ENCODE data around the gene SNX25. TPM values are rescaled to one million over a fixed set of nuclear protein-coding genes. Genes with fewer than 3 reads are reported as not detected.

SNX25 gene
- total and polyA plus RNA-seq, 10 donors, result 9.6 to 49.6 (median 35.2) TPM

DNA sequence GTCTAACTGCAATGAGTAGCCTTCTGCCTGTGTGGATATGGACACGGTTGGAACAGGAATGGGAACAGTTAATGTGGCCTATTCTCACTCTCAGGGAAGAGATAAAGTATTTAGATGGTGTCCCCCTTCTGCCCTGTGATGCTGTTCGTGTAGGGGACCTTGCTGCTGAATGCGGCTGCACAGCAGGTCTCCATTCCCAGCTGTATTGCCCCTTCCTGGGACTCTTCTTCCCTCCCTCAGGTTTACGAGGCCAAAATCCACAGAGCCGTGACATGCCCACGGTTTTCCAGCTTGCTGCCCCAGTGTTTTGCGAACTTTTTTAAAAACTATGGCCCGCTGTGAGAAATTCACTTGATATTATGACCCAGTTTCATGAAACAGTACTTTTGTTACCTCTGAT lies 50.3 kb downstream of the SNX25 start:
- Histone ChIP-seq H3K9me3 (no peaks in the 10 kb centered on the region), H3K36me3 (peaks cover 0 to 15% (median 0%) of the 10 kb centered on the region in 6 donors), H3K27ac (no peak overlapping the region), H3K27me3 (replicated peaks in 1 of 7) (no peaks in the 10 kb centered on the region), H3K4me3 (no peak overlapping the region), H3K4me1 (peaks cover 0 to 61% (median 19%) of the 10 kb centered on the region in 6 donors)
- WGBS, 5 donors, result 93 to 97% (median 96%) methylated on average over 8 of the region's 8 CpGs
- TF ChIP-seq POLR2A (IDR thresholded peaks at IDR 0.05) (no peak), POLR2AphosphoS5 (IDR thresholded peaks at IDR 0.05) (no peak)
- TF ChIP-seq, protein P1, sequence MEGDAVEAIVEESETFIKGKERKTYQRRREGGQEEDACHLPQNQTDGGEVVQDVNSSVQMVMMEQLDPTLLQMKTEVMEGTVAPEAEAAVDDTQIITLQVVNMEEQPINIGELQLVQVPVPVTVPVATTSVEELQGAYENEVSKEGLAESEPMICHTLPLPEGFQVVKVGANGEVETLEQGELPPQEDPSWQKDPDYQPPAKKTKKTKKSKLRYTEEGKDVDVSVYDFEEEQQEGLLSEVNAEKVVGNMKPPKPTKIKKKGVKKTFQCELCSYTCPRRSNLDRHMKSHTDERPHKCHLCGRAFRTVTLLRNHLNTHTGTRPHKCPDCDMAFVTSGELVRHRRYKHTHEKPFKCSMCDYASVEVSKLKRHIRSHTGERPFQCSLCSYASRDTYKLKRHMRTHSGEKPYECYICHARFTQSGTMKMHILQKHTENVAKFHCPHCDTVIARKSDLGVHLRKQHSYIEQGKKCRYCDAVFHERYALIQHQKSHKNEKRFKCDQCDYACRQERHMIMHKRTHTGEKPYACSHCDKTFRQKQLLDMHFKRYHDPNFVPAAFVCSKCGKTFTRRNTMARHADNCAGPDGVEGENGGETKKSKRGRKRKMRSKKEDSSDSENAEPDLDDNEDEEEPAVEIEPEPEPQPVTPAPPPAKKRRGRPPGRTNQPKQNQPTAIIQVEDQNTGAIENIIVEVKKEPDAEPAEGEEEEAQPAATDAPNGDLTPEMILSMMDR (IDR thresholded peaks at IDR 0.05 in 8 of 11, conservative IDR thresholded peaks at IDR 0.05 in 3 of 11), result no peak
- intact Hi-C loops (cut with DNase I; ENCODE audit: low total_unique reads), result no loop called here
- DNase-seq, result no peak

DNA sequence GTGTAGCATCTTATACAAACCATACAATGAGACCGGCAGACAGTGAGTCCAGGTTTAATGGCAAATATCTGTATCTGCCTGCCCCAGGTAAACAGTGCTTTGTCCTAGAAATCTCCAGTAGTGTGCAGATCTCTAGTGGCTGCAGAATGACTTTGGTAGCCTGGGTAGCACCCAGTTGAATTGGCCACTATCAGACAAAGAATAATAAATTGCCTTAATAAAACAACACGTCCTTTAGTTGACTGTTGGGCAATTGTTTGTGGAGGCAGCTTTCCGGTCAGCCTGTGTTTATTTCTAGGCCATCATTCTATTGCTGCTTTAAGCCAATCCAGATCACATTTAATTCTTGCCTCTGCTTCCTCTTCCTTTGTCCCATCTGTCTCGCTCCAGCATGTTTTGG lies 52.5 kb downstream of the SNX25 start:
- H3K4me1 ChIP-seq, result peaks cover 6 to 58% (median 23%) of the 10 kb centered on the region in 6 donors
- WGBS, 5 donors, result 80 to 93% (median 89%) methylated on average over 4 of the region's 4 CpGs
- peaks cover 0 to 19% (median 1%) of the 10 kb centered on the region in 6 donors for H3K36me3 ChIP-seq
- H3K27ac ChIP-seq, result no peak overlapping the region
- TF ChIP-seq POLR2AphosphoS5 (IDR thresholded peaks at IDR 0.05), result no peak
- TF ChIP-seq POLR2A (IDR thresholded peaks at IDR 0.05), result no peak
- TF ChIP-seq, protein P1 (IDR thresholded peaks at IDR 0.05 in 8 of 11, conservative IDR thresholded peaks at IDR 0.05 in 3 of 11), result no peak
- no peak overlapping the region for H3K4me3 ChIP-seq
- H3K27me3 ChIP-seq (replicated peaks in 1 of 7), result no peaks in the 10 kb centered on the region
- intact Hi-C loops (cut with DNase I; ENCODE audit: low total_unique reads), result no loop called here
- DNase-seq, result no peak
- H3K9me3 ChIP-seq, result no peaks in the 10 kb centered on the region

DNA sequence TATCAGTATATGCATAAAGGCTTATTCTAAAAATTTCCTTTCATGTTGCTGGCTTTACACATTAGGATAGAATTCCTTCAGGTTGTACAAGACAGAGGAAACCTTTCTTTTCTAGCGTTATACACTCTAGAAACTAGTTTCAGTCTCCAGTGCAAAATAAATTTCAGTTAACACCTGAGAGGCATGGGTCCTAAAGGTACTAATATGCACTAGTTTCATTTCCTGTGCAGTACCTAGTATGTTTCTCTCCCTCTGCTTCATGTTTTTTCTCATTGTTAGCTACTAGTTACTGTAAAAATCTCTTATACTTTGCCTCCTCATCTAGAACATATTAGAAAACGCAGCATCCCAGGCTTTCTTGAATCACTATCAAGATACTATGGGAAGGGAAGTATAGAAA lies 54.0 kb downstream of the SNX25 start:
- 74 to 83% (median 78%) methylated on average over 2 of the region's 2 CpGs for WGBS, 5 donors
- TF ChIP-seq POLR2A (IDR thresholded peaks at IDR 0.05), result no peak
- no peak for TF ChIP-seq POLR2AphosphoS5 (IDR thresholded peaks at IDR 0.05)
- TF ChIP-seq, protein P1 (IDR thresholded peaks at IDR 0.05 in 8 of 11, conservative IDR thresholded peaks at IDR 0.05 in 3 of 11), result no peak

DNA sequence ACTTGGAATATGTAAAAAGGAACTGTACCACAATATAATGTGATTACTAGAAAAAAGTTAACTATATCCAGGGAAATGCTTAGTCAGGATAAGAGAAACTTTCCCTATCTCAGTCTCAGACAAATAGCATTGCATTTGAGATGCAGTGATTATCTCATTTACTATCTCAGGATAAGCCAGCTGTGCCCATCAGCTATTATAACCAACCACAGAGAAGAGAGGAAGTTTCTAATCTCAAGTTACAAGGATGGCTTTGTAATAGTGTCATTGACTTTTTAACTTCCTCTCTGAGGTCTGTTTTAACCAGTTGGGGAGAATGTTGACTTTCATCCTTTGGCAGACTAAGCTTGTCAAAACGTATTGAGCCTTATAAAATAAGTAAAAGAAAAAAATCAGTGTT lies 56.5 kb downstream of the SNX25 start:
- TF ChIP-seq POLR2AphosphoS5 (IDR thresholded peaks at IDR 0.05) (no peak), POLR2A (IDR thresholded peaks at IDR 0.05) (no peak)
- TF ChIP-seq, protein P1 (IDR thresholded peaks at IDR 0.05 in 8 of 11, conservative IDR thresholded peaks at IDR 0.05 in 3 of 11), result no peak
- Histone ChIP-seq H3K27me3 (replicated peaks in 1 of 7) (no peaks in the 10 kb centered on the region), H3K27ac (peak overlapping the region in 1 of 8 donors; percentile 5), H3K4me3 (no peak overlapping the region), H3K9me3 (no peaks in the 10 kb centered on the region), H3K4me1 (peaks cover 6 to 33% (median 12%) of the 10 kb centered on the region in 6 donors), H3K36me3 (peaks cover 0 to 51% (median 13%) of the 10 kb centered on the region in 6 donors)
- intact Hi-C loops (cut with DNase I; ENCODE audit: low total_unique reads), result no loop called here
- WGBS, 5 donors, result 7 to 16% (median 11%) methylated on average over 1 of the region's 1 CpG
- DNase-seq, result no peak

More for the DNA sequence above, 54.0 kb downstream of the SNX25 start:
- H3K27ac ChIP-seq, result no peak overlapping the region
- H3K27me3 ChIP-seq (replicated peaks in 1 of 7), result no peaks in the 10 kb centered on the region
- no peak for DNase-seq
- peaks cover 0 to 34% (median 8%) of the 10 kb centered on the region in 6 donors for H3K36me3 ChIP-seq
- H3K9me3 ChIP-seq, result no peaks in the 10 kb centered on the region
- intact Hi-C loops (cut with DNase I; ENCODE audit: low total_unique reads), result no loop called here
- H3K4me1 ChIP-seq, result peaks cover 6 to 44% (median 18%) of the 10 kb centered on the region in 6 donors
- no peak overlapping the region for H3K4me3 ChIP-seq
